Femur (tissue), 1 donor: Measurements from ENCODE around the gene SLC11A1.

Experiments used
- DNase-seq: peaks from one replicate; pipeline ENCODE4 v3.0.0-alpha.2; 2017

The SLC11A1 gene

DNA sequence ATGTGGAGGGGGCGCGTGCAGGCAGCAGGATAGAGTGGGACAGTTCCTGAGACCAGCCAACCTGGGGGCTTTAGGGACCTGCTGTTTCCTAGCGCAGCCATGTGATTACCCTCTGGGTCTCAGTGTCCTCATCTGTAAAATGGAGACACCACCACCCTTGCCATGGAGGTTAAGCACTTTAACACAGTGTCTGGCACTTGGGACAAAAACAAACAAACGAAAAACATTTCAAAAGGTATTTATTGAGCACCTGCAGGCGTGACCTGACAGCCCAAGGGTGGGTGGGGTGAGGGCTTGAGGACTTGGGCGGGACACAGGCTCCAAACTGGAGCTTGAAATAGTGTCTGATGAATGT lies 13.0 kb downstream of the SLC11A1 start:
- no peak for DNase-seq

DNA sequence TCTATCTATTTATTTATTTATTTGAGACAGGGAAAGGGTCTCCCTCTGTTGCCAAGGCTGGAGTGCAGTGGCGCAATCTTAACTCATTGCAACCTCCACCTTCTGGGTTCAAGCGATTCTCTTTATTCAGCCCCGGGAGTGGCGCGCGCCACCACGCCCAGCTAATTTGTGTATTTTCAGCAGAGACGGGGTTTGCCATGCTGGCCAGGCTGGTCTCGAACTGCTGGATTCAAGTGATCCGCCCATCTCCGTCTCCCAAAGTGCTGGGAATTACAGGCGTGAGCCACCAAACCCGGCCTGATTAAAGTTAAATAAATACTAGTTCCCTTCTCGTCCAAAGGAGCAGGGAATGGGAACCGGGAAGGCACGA lies 13.4 kb downstream of the SLC11A1 start:
- peak; percentile 51 for DNase-seq

DNA sequence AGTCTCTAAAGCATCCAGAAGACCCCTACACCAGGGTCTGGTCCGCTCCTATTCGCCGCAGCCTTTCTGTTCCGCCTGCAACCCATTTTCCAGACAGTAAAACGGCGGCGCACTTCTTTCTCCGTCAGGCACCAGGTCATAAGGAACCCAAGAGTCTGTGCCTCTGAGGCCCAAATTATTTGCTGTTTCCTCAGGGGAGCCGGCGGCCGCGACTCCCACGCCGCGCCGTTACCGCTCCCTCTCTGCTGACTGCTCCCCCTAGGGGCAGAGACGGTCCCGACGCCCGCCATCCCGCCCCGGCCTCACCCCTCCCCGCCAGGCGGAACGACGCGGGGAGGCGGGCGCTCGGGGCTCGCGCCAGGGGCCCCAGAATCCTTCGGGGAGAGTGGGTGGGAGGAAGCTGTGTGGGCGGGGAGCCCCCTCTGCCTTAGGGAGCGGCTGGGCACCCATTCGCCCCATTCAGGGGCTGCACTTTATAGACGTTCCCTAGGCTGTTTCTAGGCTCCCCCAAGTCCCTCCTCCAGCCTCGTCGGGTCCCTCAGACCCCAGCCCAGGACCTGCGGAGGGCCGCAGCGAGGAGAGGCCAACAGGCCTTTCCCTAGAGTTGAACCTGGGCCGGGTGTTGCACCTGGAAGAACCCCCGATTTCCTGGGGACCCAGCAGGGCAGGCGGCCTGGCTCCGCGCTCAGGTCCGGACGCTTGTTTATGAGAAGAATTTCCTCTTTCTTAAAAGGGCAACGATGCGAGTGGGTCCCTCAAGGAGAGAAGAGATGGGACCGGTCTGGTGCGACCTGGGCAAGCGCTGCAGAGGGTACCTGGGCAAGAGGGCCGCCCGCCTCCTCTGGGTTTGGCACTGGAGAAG lies 14.0 kb downstream of the SLC11A1 start:
- peak; percentile 96 for DNase-seq

DNA sequence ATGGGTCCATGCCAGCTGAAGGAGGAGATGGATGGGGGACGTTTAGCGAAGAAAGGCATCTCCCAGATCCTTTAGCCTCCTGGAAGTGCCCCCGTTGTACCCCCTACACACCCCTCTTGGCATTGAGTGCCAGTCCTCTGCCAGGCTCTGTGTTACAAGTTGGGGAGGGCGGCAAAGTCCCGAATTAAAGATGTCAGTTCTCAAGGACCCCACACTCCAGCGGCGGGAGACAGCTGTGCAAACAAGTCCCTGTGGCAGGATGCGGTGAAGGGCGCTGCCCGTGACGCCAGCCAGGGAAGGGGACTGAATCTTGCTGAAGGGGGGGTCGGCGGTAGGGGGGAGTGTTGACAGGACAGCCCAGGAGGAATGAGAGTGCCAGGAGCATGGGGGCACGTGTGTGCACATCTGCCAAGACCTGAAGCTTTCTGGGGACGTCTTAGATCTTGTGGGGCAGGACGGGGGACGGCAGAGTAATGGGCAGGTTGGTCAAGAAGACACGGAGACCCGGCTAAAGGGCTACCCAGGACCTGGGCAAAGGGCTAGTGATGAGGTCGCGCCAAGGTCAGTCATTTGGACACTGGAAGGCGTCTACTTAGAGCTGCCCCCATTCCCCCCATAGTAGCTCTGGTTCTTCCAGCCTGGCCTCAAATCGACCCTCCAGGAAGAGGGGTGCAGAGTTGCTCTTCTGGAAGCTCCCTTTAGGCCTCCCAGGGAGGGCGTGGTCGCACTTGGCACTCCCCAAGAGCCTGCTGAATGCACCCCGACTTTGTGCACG lies 14.8 kb downstream of the SLC11A1 start:
- DNase-seq: peak; percentile 87

DNA sequence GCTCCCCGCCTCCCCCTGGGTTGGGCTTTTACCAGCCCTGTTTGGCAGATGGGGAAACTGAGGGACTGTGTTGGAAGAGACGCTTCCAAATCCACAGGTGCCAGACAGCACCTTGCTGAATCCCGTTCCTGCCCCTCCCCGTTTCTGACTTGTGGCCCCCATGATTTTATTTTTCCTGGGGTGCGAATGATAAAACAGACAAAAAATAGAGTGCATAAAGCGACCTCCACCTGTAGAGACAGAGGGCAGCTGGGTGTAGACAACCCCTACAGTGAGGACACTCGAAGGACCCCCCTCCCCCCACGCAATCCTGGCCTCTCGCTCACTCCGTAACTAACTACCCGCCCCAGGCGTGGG lies 15.4 kb downstream of the SLC11A1 start:
- DNase-seq: no peak

DNA sequence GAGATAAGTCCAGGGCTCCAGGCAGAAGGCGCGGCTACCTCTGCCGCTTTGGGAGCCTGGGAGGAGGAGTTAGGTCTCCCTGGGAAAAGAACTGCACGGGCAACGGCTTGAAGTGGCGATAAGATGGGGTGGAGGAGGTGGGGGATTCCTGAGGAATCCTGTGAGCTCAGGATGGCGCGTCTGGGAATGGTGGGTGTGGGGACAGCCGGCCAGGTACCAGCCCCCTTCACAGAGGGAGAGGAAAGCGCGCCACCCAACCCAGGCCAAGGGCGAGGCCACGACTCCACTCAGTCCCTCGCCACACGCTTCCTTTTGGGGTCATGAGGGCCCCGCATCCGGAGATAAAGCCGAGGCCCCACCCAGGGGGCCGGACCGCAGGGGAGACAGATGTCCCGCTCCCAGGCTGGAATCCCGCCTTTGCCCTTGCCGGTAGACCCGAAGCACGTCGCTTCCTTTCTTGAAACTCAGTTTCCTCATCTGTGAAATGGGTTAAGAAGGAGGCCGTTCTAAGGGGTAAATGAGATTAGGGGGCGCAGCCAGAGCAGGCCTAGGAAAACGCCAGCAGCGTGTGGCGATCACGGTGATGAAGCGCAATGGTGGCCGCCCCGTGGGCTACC lies 15.9 kb downstream of the SLC11A1 start:
- DNase-seq: peak; percentile 74

DNA sequence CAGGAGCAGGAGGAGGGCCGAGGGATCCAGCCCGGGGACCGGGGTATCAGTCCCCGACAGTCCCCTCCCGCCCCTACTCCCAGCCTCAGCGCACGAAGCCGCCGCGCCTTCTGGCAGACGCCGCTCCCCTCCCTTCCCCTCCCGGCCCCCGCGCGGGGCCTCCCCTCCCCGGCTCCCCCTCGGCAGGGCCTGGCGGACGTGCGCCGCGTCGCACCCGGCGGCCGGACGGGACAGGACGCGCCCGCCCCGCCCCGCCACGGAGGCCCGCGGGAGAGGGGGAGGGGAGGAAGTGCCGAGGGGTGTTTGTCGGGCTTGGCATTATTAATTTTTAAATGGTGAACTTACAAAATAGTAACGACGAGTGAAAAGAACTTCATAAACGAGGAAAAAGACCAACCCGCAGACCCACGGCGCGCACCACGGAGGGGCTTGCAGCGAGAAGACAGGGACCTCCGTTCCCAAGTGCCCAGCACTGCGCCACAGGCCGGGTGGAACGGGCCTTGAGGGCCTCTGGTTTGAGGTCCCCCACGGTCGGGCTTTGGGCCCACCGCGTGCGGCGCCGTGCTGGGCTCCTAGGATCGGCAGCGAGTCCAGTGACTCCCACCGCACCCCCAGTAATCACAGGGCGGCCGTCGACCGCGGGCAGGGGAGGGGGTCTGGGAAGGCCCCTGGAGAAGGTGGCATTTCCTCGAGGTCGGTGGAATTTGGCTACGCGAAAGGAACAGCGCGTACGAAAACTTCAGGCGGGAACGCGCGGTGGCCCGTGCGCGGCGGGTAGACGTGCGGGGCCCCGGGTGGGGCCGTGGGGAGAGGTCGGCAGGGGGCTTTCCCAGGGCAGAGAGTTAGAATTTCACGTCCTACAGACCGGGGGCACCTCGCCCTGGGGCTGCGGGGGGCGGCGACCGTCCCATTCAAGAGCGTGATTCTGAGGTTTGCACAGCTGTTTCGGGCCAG lies 16.6 kb downstream of the SLC11A1 start:
- peak; percentile 92 for DNase-seq

DNA sequence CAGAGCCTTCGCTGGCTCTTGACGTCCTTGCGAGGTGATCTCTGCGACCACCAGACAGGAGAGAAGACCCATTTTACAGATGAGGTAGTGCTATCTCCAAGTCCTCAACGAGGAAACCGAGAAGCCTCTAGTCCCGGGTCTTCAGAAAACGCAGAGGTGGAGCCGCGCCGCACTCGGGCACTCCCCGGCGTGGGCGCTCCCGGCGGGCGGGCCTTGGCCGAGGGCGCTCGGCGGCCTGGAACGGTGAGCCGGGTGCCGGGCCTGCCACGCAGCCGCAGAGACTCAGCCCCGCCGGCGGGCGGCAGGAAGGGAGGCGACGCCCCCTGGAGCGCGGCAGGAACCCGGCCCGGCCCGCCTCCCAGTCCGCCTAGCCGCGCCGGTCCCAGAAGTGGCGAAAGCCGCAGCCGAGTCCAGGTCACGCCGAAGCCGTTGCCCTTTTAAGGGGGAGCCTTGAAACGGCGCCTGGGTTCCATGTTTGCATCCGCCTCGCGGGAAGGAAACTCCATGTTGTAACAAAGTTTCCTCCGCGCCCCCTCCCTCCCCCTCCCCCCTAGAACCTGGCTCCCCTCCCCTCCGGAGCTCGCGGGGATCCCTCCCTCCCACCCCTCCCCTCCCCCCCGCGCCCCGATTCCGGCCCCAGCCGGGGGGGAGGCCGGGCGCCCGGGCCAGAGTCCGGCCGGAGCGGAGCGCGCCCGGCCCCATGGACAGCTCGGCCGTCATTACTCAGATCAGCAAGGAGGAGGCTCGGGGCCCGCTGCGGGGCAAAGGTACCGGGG lies 17.5 kb downstream of the SLC11A1 start, which contains the start of gene CTDSP1:
Gene CTDSP1, plus strand, starts transcription at position 478 of the 776 bp plus-strand sequence. Its CDS starts 223 bp downstream, at position 701.
- DNase-seq: peak; percentile 99

DNA sequence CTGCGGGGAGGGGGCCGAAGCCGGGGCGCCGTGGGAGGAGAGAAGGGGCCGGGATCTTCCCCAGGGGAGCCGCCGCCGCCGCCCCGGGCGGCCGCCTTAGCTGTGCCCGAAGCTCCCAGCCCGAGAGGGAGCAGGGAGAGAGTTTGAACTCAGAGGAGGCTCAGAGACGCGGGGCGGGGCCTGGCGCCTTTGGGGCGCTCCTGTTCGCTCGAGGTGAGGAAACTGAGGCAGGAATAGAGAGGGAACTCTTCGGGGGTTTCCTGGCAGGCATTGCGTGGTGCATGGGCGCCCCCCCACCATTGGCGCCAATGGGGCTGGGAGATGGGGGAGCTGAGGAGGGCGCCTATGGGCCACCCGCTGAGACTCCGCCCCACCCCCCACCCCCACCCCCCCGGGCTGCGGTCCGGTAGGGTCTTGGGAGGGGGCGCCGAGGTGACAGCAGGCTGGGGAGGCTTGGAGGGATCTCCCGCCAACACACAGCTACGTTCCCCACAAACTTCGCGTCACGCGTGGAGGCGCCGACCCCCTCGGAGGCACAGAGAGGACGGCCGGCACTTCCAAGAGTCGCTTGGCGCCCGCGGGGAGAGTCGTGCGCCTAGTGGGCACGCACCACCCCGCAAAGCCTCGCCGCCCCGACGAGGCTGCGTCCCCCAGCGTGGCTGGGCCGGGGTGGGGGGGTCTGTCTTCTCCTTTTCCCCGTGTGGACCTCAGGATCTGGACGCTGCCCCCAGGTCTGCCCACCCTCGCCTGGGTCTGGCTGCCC lies 18.3 kb downstream of the SLC11A1 start:
- peak; percentile 72 for DNase-seq

DNA sequence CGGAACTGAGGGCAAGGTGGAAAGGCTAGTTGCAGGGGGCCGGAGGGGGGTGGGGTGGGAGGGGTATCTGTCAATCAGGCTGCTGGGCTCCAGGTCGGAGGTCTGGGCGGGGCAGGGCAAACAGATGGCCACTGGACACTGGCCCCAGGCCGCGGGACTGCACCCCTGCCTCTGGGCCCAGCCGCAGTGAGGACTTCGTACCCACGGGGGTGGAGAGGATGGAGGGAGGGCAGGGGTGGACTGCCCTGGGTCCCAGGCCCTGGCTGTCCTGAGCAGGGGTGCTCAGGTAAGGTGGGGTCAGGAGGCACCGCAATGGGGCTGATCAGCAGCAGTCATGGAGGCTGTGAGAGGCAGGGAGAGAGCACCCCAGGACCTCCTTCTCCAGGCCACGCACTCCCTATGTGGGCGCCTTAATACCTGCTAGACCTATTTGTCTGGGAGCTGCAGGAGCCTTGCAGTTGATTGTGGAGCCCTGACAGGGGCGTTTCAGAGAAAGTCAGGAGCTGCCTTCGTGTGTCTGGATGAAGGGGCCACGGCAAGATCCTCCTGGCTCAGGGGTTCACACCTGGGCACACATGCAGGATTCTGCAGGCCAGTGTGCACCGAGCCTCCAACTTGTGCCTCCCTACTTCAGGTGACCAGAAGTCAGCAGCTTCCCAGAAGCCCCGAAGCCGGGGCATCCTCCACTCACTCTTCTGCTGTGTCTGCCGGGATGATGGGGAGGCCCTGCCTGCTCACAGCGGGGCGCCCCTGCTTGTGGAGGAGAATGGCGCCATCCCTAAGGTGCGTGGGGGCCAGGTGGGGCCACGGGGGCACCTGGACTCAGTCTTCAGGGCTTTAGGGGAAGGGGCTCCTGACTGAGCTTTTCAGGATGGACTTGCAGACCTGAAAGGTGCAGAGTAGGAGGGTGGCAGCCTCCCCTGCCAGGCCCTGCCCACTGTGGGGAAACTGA lies 19.1 kb downstream of the SLC11A1 start:
- no peak for DNase-seq

DNA sequence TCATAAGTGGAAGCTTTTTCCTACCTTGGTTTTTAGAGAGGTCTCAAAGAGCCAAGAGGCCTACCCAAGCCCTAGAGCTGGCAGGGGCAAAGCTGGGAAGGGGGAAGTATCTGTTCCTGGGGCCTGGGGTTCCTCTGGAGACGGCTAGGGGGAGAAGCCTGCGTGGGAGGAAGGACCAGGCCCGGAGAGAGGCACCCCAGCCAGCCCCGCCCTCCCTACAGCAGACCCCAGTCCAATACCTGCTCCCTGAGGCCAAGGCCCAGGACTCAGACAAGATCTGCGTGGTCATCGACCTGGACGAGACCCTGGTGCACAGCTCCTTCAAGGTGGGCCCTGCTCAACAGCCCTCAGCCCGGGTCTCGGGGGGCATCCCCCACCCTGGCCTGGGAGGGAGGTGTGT lies 19.8 kb downstream of the SLC11A1 start:
- DNase-seq: no peak

DNA sequence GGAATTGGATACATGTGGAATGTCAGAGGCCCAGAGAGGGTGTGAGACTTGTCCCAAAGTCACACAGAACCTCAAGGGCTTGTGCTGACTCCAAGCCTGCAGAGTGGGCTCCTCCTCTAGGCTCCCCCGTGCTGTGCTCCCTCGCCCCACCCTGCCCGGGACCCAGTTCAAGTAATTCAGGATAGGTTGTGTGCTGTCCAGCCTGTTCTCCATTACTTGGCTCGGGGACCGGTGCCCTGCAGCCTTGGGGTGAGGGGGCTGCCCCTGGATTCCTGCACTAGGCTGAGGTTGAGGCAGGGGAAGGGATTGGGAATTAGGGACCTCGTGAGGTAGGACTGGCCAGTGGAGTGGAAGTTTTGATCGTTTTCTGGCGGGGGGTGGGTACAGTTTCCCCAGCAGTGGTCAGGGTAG lies 20.4 kb downstream of the SLC11A1 start:
- DNase-seq: no peak

DNA sequence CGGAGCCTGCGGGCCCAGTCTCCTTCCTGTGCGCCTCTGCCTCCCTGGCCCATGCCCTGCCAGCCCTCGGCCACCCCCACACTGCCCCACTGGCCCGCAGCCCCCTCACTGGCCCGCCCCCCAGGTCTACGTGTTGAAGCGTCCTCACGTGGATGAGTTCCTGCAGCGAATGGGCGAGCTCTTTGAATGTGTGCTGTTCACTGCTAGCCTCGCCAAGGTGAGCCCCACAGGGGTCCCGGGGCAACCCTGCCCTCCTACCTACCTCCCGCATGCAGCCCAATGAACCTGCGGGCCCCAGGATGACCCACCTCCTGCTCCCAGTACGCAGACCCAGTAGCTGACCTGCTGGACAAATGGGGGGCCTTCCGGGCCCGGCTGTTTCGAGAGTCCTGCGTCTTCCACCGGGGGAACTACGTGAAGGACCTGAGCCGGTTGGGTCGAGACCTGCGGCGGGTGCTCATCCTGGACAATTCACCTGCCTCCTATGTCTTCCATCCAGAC lies 20.9 kb downstream of the SLC11A1 start:
- no peak for DNase-seq

DNA sequence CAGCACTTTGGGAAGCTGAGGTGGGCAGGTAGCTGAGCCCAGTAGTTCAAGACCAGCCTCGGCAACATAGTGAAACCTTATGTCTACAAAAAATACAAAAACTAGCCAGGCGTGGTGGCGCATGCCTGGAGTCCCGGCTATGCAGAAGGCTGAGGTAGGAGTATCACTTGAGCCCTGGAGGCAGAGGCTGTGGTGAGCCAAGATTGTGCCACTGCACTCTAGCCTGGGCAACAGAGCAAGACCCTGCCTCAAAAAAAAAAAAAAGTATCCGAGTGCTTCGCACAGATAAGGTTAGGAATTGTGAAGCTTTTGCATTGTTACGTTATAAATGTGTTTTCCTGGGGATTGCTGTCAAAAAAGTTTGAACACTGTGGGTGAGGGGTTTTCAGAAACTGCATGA lies 21.7 kb downstream of the SLC11A1 start:
- DNase-seq: no peak

DNA sequence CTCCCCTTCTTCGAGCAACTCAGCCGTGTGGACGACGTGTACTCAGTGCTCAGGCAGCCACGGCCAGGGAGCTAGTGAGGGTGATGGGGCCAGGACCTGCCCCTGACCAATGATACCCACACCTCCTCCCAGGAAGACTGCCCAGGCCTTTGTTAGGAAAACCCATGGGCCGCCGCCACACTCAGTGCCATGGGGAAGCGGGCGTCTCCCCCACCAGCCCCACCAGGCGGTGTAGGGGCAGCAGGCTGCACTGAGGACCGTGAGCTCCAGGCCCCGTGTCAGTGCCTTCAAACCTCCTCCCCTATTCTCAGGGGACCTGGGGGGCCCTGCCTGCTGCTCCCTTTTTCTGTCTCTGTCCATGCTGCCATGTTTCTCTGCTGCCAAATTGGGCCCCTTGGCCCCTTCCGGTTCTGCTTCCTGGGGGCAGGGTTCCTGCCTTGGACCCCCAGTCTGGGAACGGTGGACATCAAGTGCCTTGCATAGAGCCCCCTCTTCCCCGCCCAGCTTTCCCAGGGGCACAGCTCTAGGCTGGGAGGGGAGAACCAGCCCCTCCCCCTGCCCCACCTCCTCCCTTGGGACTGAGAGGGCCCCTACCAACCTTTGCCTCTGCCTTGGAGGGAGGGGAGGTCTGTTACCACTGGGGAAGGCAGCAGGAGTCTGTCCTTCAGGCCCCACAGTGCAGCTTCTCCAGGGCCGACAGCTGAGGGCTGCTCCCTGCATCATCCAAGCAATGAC lies 22.4 kb downstream of the SLC11A1 start:
- DNase-seq: peak; percentile 53

DNA sequence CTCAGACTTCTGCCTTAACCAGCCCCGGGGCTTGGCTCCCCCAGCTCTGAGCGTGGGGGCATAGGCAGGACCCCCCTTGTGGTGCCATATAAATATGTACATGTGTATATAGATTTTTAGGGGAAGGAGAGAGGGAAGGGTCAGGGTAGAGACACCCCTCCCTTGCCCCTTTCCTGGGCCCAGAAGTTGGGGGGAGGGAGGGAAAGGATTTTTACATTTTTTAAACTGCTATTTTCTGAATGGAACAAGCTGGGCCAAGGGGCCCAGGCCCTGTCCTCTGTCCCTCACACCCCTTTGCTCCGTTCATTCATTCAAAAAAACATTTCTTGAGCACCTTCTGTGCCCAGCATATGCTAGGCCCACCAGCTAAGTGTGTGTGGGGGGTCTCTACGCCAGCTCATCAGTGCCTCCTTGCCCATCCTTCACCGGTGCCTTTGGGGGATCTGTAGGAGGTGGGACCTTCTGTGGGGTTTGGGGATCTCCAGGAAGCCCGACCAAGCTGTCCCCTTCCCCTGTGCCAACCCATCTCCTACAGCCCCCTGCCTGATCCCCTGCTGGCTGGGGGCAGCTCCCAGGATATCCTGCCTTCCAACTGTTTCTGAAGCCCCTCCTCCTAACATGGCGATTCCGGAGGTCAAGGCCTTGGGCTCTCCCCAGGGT lies 23.1 kb downstream of the SLC11A1 start:
- DNase-seq: peak; percentile 63

DNA sequence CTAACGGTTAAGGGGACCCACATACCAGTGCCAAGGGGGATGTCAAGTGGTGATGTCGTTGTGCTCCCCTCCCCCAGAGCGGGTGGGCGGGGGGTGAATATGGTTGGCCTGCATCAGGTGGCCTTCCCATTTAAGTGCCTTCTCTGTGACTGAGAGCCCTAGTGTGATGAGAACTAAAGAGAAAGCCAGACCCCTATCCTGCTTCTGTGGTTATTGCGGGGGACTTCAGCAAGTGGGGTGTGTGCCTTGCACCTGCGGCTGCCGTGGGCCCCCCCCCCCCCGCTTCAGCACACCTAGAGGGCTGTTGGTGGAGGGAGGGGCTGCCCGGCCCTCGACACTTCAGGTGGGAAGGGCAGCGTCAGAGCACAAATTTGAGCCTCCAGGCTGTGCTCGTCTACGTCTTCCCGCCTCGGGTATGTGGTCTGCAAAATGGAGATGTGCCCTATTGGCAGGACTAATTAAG lies 23.7 kb downstream of the SLC11A1 start:
- DNase-seq: no peak
